HEK293 (cell line): Measurements from ENCODE around the gene ZNF296.
A peak's percentile ranks its signal among the peaks of the same experiment; 100 is the strongest.

ENCODE experiments used
- CTCF ChIA-PET: fragments of 350-600 bp; formaldehyde crosslinking; extraction: SDS; loops from one replicate; lab custom pipeline; 2021; ENCODE audit warnings: antibody characterized with exemption; lab: Yijun Ruan, JAX
- POLR2A ChIA-PET: fragments of 300-600 bp; formaldehyde crosslinking; extraction: SDS; loops from one replicate; lab custom pipeline; 2020; ENCODE audit warnings: antibody characterized with exemption, inconsistent platforms; lab: Yijun Ruan, JAX
- H3K27ac ChIP-seq: fragments of 200-500 bp; sonication (Bioruptor generic); 2 replicates; pipeline ENCODE4 v1.5.1; 2014; ENCODE audit warnings: low read depth, low read length, control low read depth, inconsistent platforms; ENCODE audit errors: extremely low read depth
- H3K36me3 ChIP-seq, 2 experiments: fragments of 200-500 bp in 1 of 2; sonication (Bioruptor generic) in 1 of 2; 1 replicate in 1 of 2; 2 replicates in 1 of 2; pipeline ENCODE4 v1.5.1; 2014 to 2017; ENCODE audit warnings: inconsistent platforms in 2 of 2, low read length in 2 of 2; ENCODE audit not compliant: control insufficient read depth in 2 of 2, insufficient read depth in 1 of 2
- H3K4me1 ChIP-seq: fragments of 200-500 bp; sonication (Bioruptor generic); 2 replicates; pipeline ENCODE4 v1.5.1; 2014; ENCODE audit warnings: mild to moderate bottlenecking, low read length, inconsistent platforms; ENCODE audit not compliant: control insufficient read depth, insufficient read depth
- H3K4me3 ChIP-seq: 2 replicates; pipeline ENCODE4 v1.5.1; 2011; ENCODE audit warnings: low read depth, mild to moderate bottlenecking, control low read depth, low read length, moderate library complexity
- H3K9me3 ChIP-seq: fragments of 200-500 bp; sonication (Bioruptor generic); 2 replicates; pipeline ENCODE4 v1.5.1; 2014; ENCODE audit warnings: low read depth, low read length, inconsistent platforms; ENCODE audit not compliant: control insufficient read depth, insufficient read depth
- ELK4 ChIP-seq: IDR thresholded peaks from 2 replicates; pipeline ENCODE4 v1.6.1; 2011; ENCODE audit warnings: mild to moderate bottlenecking, low read depth, low read length, borderline replicate concordance
- GFI1B ChIP-seq: fragments of 450-650 bp; formaldehyde crosslinking; IDR thresholded peaks from 2 replicates; pipeline ENCODE4 v1.5.1; 2016; ENCODE audit warnings: missing biosample characterization, missing genetic modification characterization
- MYNN ChIP-seq: fragments of 450-650 bp; formaldehyde crosslinking; IDR thresholded peaks from 2 replicates; pipeline ENCODE4 v1.5.1; 2016; ENCODE audit warnings: missing biosample characterization, missing genetic modification characterization, borderline replicate concordance
- REST ChIP-seq: fragments of 450-650 bp; formaldehyde crosslinking; IDR thresholded peaks from 2 replicates; pipeline ENCODE4 v1.5.1; 2016; ENCODE audit warnings: missing biosample characterization, missing genetic modification characterization
- SCRT2 ChIP-seq: fragments of 450-650 bp; formaldehyde crosslinking; IDR thresholded peaks from 2 replicates; pipeline ENCODE4 v1.5.1; 2016; ENCODE audit warnings: missing biosample characterization, missing genetic modification characterization
- WT1 ChIP-seq: fragments of 450-650 bp; formaldehyde crosslinking; IDR thresholded peaks from 2 replicates; pipeline ENCODE4 v1.5.1; 2016; ENCODE audit warnings: missing biosample characterization, missing genetic modification characterization
- YY2 ChIP-seq: fragments of 450-650 bp; formaldehyde crosslinking; IDR thresholded peaks from 2 replicates; pipeline ENCODE4 v1.5.1; 2016; ENCODE audit warnings: missing biosample characterization, missing genetic modification characterization
- ZBTB21 ChIP-seq: fragments of 450-650 bp; formaldehyde crosslinking; IDR thresholded peaks from 2 replicates; pipeline ENCODE4 v1.5.1; 2017; ENCODE audit warnings: missing biosample characterization, missing genetic modification characterization
- ZFP37 ChIP-seq: fragments of 450-650 bp; formaldehyde crosslinking; IDR thresholded peaks from 2 replicates; pipeline ENCODE4 v1.5.1; 2016; ENCODE audit warnings: missing biosample characterization, missing genetic modification characterization
- ZNF146 ChIP-seq: fragments of 450-650 bp; formaldehyde crosslinking; IDR thresholded peaks from 2 replicates; pipeline ENCODE4 v1.5.1; 2016; ENCODE audit warnings: missing biosample characterization, missing genetic modification characterization
- ZNF433 ChIP-seq: fragments of 450-650 bp; formaldehyde crosslinking; IDR thresholded peaks from 2 replicates; pipeline ENCODE4 v1.5.1; 2016; ENCODE audit warnings: missing biosample characterization, missing genetic modification characterization, low read depth
- ZNF48 ChIP-seq: fragments of 450-650 bp; formaldehyde crosslinking; IDR thresholded peaks from 2 replicates; pipeline ENCODE4 v1.5.1; 2016; ENCODE audit warnings: missing biosample characterization, missing genetic modification characterization
- ZNF747 ChIP-seq: fragments of 450-650 bp; formaldehyde crosslinking; IDR thresholded peaks from 2 replicates; pipeline ENCODE4 v1.5.1; 2016; ENCODE audit warnings: missing biosample characterization, missing genetic modification characterization
- ZNF768 ChIP-seq: fragments of 450-650 bp; formaldehyde crosslinking; IDR thresholded peaks from 2 replicates; pipeline ENCODE4 v1.5.1; 2018; ENCODE audit warnings: missing biosample characterization, mild to moderate bottlenecking, missing genetic modification characterization
- ZNF792 ChIP-seq: fragments of 450-650 bp; formaldehyde crosslinking; IDR thresholded peaks from 2 replicates; pipeline ENCODE4 v1.5.1; 2016; ENCODE audit warnings: missing biosample characterization, missing genetic modification characterization
- ZNF837 ChIP-seq: fragments of 450-650 bp; formaldehyde crosslinking; IDR thresholded peaks from 2 replicates; pipeline ENCODE4 v1.5.1; 2016; ENCODE audit warnings: missing biosample characterization, missing genetic modification characterization
- TF ChIP-seq, protein P1 (sequence below): fragments of 450-650 bp; formaldehyde crosslinking; IDR thresholded peaks from 2 replicates; pipeline ENCODE4 v1.5.1; 2017; ENCODE audit warnings: missing biosample characterization, mild to moderate bottlenecking, missing genetic modification characterization, moderate library complexity
- TF ChIP-seq, protein P2 (sequence below): fragments of 450-650 bp; formaldehyde crosslinking; IDR thresholded peaks from 2 replicates; pipeline ENCODE4 v1.5.1; 2016; ENCODE audit warnings: missing biosample characterization, missing genetic modification characterization

ZNF296 gene

DNA sequence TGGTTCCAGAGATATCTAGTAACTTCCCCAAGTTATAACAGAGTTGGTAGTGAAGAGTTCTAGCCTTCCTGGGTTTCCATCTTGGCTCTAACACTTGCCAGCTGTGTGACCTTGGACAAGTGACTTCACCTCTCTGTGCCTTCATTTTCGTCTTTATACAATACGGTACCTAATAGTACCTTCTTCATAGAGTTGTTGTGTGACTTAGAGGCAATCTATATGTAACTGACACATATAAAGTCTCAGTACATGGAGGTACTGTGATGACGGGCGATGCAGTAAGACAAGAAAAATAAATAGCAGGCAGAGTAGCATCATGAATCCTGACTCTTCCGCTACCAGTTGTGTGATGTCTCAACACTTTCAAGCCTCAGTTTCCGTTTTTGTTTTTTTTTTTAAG is 45.5 kb downstream of the ZNF296 start:
- no peaks in the 10 kb centered on the region for H3K9me3 ChIP-seq
- TF ChIP-seq ZFP37 (no peak), ZNF768 (0 out of 2 replicates have a peak, but pooled peaks have one; percentile 25)
- TF ChIP-seq, all 188 proteins: peak for 1
- Histone ChIP-seq H3K4me1 (no peaks in the 10 kb centered on the region), H3K27ac (no peak overlapping the region), H3K4me3 (no peak overlapping the region), H3K36me3 (no peaks in the 10 kb centered on the region)
- CTCF ChIA-PET, result no interaction called here
- POLR2A ChIA-PET, result interaction anchor here (2.1 kb wide), 1 partner anchor 8 kb away, joined by 14 read pairs; the partner anchor contains the start of gene CLASRP

GRCh38 chr19:45027371-45027770 is 48.9 kb downstream of the ZNF296 start:
- CTCF ChIA-PET, result interaction anchor here (0.5 to 1.8 kb wide), 6 partner anchors 11 to 863 kb away, joined by 3 to 10 read pairs (median 3); no protein-coding TSS in a partner anchor

GRCh38 chr19:45025264-45025663 is 51.0 kb downstream of the ZNF296 start:
- no peak for TF ChIP-seq ZNF747 (tag by site-specific recombination)
- no peak for TF ChIP-seq MYNN
- TF ChIP-seq, protein P1, sequence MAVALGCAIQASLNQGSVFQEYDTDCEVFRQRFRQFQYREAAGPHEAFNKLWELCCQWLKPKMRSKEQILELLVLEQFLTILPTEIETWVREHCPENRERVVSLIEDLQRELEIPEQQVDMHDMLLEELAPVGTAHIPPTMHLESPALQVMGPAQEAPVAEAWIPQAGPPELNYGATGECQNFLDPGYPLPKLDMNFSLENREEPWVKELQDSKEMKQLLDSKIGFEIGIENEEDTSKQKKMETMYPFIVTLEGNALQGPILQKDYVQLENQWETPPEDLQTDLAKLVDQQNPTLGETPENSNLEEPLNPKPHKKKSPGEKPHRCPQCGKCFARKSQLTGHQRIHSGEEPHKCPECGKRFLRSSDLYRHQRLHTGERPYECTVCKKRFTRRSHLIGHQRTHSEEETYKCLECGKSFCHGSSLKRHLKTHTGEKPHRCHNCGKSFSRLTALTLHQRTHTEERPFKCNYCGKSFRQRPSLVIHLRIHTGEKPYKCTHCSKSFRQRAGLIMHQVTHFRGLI (tag by site-specific recombination), result no peak
- no peak for TF ChIP-seq ZNF792 (tag by site-specific recombination)
- TF ChIP-seq SCRT2 (tag by site-specific recombination), result no peak
- no peak for TF ChIP-seq ZNF837 (tag by site-specific recombination)
- TF ChIP-seq ZNF48 (tag by site-specific recombination), result no peak
- TF ChIP-seq, protein P2, sequence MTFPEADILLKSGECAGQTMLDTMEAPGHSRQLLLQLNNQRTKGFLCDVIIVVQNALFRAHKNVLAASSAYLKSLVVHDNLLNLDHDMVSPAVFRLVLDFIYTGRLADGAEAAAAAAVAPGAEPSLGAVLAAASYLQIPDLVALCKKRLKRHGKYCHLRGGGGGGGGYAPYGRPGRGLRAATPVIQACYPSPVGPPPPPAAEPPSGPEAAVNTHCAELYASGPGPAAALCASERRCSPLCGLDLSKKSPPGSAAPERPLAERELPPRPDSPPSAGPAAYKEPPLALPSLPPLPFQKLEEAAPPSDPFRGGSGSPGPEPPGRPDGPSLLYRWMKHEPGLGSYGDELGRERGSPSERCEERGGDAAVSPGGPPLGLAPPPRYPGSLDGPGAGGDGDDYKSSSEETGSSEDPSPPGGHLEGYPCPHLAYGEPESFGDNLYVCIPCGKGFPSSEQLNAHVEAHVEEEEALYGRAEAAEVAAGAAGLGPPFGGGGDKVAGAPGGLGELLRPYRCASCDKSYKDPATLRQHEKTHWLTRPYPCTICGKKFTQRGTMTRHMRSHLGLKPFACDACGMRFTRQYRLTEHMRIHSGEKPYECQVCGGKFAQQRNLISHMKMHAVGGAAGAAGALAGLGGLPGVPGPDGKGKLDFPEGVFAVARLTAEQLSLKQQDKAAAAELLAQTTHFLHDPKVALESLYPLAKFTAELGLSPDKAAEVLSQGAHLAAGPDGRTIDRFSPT (tag by site-specific recombination), result no peak
- TF ChIP-seq ZNF433 (tag by site-specific recombination), result no peak
- no peak for TF ChIP-seq ZNF146 (tag by site-specific recombination)
- TF ChIP-seq YY2, result no peak
- TF ChIP-seq WT1 (tag by site-specific recombination), result no peak
- no peak for TF ChIP-seq ZBTB21 (tag by site-specific recombination)
- TF ChIP-seq REST (tag by site-specific recombination), result no peak
- TF ChIP-seq ELK4, result no peak
- H3K4me3 ChIP-seq, result no peak overlapping the region
- H3K36me3 ChIP-seq, result no peaks in the 10 kb centered on the region
- no peak overlapping the region for H3K27ac ChIP-seq
- H3K9me3 ChIP-seq, result no peaks in the 10 kb centered on the region
- POLR2A ChIA-PET, result no interaction called here
- no peaks in the 10 kb centered on the region for H3K4me1 ChIP-seq
- CTCF ChIA-PET, result no interaction called here

More at GRCh38 chr19:45027371-45027770, 48.9 kb downstream of the ZNF296 start:
- Histone ChIP-seq H3K27ac (no peak overlapping the region), H3K9me3 (no peaks in the 10 kb centered on the region), H3K36me3 (no peaks in the 10 kb centered on the region), H3K4me3 (no peak overlapping the region), H3K4me1 (no peaks in the 10 kb centered on the region)
- TF ChIP-seq SCRT2 (tag by site-specific recombination) (0 out of 2 replicates have a peak, but pooled peaks have one; percentile 17), GFI1B (no peak)
- POLR2A ChIA-PET, result interaction anchor here (2.8 kb wide), 1 partner anchor 12 kb away, joined by 20 read pairs; the partner anchor contains the start of gene CLASRP
